ENCODE data around the gene MTARC1. TPM values are rescaled to one million over a fixed set of nuclear protein-coding genes. Genes with fewer than 3 reads are reported as not detected.

MTARC1 gene
- polyA plus RNA-seq (2014; cell fraction: cytosol; rRNA removed) = 22.1 and 22.3 TPM in 2 replicates
- polyA plus RNA-seq (2014; cell fraction: nucleus; rRNA removed) = 26.3 and 27.9 TPM in 2 replicates

DNA sequence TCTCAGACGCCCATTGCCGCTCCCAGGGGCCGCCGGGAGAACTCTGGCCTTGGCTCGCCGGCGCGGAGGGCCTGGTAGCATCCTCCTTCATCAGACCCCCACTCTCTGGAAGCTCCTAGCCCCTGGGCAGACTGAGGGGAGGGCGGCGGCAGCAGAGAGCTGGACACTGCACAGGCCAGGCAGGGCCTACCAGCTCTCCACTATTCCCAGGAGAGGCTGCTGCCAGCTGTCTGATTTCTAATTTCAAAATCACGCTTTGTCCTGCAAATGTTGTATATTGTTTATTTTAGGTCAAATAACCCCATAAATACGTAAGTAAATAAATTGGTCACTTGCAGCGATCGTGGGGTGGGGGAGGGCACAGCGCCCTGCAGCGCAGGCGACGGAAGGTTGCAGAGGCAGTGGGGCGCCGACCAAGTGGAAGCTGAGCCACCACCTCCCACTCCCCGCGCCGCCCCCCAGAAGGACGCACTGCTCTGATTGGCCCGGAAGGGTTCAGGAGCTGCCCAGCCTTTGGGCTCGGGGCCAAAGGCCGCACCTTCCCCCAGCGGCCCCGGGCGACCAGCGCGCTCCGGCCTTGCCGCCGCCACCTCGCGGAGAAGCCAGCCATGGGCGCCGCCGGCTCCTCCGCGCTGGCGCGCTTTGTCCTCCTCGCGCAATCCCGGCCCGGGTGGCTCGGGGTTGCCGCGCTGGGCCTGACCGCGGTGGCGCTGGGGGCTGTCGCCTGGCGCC is at the start of gene MTARC1:
MTARC1 (plus strand) TSS at position 577 of the 732 bp plus-strand sequence; CDS start at position 609, 32 bp downstream.
- DNase-seq (ENCODE audit: low spot score) = peak; percentile 78

DNA sequence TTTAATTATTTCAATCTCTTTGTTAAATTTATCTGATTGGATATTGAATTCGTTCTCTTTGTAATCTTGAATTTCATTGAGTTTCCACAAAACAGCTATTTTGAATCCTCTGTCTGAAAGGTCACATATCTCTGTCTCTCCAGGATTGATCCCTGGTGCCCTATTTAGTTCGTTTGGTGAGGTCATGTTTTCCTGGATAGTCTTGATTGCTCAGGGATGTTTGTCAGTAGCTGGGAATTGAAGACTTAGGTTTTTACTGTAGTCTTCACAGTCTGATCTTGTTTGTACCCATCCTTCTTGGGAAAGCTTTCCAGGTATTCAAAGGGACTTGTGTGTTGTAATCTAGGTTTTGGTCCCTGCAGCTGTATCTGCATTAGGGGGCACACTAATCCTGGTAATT is 45.4 kb upstream of the MTARC1 start:
- DNase-seq (ENCODE audit: low spot score) = no peak

DNA sequence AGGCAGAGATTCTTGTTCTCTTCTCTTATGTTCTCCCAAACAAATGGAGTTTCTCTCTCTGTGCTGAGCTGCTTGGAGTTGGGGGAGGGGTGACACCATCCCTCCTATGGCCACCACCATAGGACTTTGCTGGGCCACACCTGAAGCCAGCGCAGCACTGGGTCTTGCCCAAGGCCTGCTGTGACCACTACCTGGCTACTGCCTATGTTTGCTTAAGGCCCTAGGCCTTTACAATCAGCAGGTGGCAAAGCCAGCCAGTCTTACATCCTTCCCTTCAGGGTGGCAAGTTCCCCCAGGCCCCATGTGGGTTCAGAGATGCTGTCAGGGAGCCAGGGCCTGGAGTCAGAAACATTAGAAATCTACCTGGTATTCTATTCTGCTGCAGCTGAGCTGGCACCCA is 44.9 kb upstream of the MTARC1 start:
- no peak for DNase-seq (ENCODE audit: low spot score)

GRCh38 chr1:220742520-220742919 is 44.2 kb upstream of the MTARC1 start:
- DNase-seq (ENCODE audit: low spot score) = no peak

GRCh38 chr1:220746851-220747250 is 39.9 kb upstream of the MTARC1 start:
- no peak for DNase-seq (ENCODE audit: low spot score)

DNA sequence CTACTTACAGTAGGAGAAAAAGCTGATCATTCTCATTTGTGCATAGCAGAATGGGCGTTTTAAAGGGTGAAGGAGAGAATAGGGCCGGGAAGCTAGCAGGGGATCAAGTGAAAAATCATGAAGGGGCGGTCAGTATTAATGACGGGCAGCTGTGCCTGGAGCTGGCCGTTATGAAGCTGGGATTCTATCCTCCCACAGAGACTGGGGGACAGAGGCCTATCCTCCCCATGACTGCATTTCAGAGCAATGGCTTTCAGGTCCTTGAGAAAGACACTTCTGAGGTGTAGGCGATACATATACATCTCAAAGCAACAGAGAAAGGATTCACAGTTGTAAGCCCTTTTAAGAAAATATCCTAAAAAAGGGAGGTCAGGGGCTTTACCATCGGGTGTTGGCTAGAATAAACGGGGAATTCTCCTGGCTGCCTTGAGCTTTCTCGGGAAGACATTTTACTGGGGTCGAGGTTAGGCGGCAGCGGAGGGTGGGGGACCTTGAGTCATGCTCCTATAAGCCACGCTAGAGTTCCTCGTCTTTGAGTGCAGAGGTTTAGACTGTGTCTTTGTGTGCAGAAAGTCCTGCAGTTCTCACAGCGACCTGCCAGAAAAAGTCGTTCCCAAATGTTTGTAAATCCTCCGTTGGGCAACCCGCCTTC is 39.1 kb upstream of the MTARC1 start:
- DNase-seq (ENCODE audit: low spot score) = no peak

GRCh38 chr1:220748089-220748934 is 38.4 kb upstream of the MTARC1 start, which contains the start of gene MTARC2:
Gene MTARC2, plus strand, starts transcription at chr1:220748322. Its CDS starts 210 bp downstream, at chr1:220748532.
- DNase-seq (ENCODE audit: low spot score) = no peak

GRCh38 chr1:220748936-220749335 is 37.8 kb upstream of the MTARC1 start:
- DNase-seq (ENCODE audit: low spot score) = no peak

DNA sequence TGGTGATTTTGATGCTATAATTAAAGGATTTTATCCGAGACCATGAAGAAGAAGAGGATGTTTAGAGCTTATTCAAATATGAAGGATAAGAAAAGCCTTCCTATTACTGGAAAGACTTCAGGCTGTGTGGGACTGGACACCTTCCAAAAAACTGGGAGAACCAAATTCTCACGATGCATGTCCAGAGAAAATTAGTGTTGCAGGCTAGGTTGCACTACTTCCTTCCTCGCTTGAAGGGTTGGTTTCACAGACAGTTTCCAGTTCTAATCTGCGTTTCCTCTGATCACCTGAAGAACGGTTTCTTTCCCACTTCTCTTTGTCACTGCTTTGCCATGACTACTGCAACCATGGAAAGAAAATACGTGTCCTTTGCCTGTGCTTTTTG is 36.6 kb upstream of the MTARC1 start:
- DNase-seq (ENCODE audit: low spot score) = no peak

- no peak for DNase-seq (ENCODE audit: low spot score)
Observed at GRCh38 chr1:220751111-220751510, 35.6 kb upstream of the MTARC1 start.

- no peak for DNase-seq (ENCODE audit: low spot score)
Observed at GRCh38 chr1:220754212-220754917, 32.3 kb upstream of the MTARC1 start.

DNA sequence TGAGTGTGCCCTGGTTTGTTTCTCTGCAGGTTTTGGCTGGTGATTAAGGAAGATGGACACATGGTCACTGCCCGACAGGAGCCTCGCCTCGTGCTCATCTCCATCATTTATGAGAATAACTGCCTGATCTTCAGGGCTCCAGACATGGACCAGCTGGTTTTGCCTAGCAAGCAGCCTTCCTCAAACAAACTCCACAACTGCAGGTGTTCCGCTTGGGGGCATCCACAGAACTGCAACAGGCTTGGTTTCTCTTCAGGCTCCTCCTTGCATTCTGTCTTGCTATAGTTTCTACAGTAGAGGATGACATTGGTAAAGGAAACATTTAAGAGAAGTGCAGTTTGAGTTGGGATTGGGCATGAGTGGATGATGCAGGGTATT is 31.8 kb upstream of the MTARC1 start:
- no peak for DNase-seq (ENCODE audit: low spot score)

DNA sequence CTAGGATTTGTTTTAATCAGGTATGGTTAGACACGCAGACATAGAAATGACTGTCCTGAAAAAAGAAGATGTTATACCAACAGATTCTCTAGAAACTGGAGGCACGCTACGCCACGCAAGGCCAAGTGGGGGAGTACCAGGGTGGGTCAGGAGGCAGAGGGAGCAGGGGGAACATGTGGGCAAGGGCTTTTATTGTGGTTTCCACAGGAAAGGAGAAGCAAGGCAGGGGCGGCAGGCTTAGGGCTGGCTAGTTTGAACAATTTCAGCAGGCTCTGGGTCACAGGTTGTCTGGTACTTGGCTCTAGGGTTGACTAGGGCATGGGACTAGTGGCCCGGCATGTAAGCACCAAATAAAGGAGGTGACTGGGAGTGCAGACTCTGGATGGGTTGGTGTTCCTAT is 31.4 kb upstream of the MTARC1 start:
- no peak for DNase-seq (ENCODE audit: low spot score)

DNA sequence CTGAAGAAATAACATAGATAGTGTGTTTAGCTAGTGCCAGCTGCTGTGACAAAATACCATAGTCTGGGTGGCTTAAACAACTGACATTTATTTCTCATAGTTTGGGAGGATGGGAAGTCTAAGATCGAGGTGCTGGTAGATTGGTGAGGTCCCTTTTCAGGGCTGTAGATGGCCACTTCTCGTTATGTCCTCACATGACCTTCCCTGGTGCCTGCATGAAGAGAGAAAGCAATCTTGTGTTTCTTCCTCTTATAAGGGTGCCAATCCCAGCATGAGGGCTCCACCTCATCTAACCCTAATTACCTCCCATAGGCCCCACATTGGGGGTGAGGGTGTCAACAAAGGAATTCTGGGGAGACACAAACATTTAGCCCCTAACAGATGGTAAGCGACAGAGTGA is 29.3 kb upstream of the MTARC1 start:
- no peak for DNase-seq (ENCODE audit: low spot score)

- no peak for DNase-seq (ENCODE audit: low spot score)
Observed at GRCh38 chr1:220759147-220759546, 27.6 kb upstream of the MTARC1 start.

DNA sequence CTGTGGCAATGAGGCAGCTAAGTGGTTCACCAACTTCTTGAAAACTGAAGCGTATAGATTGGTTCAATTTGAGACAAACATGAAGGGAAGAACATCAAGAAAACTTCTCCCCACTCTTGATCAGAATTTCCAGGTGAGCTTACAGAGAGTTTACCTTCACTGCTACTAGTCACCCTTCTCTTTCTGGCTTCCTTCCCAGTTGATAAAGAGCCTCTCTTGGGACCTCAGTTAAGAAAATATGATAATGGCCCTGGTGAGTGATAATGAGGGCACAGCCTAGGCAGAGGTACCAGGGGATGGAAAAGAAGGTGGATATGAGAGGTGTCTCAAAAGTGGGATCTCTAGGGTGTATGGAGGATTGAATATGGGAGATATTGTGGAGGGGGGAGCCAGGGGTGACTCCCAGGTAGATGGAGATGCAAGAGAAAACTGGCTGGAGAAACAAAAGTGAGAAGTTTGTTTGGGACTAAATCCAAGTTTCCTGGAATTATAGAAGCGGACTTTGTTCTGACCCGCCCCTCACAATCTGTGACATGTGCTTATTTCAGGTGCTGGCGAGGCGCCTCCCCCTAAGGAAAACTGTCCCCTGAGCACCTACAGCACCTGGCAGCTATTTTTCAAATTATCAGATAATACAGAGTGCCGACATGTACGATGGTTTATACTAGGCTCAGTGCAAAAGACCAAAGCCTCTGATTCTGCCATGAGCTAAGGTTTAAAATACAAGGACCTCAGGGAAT is 24.9 kb upstream of the MTARC1 start:
- no peak for DNase-seq (ENCODE audit: low spot score)

GRCh38 chr1:220764757-220765156 is 22.0 kb upstream of the MTARC1 start:
- DNase-seq (ENCODE audit: low spot score) = peak; percentile 57

- DNase-seq (ENCODE audit: low spot score) = no peak
Observed at GRCh38 chr1:220767312-220768125, 19.2 kb upstream of the MTARC1 start.

- no peak for DNase-seq (ENCODE audit: low spot score)
Observed at GRCh38 chr1:220768126-220768601, 18.5 kb upstream of the MTARC1 start.

GRCh38 chr1:220769205-220769604 is 17.5 kb upstream of the MTARC1 start:
- no peak for DNase-seq (ENCODE audit: low spot score)
